Tibial nerve (tissue), 4 donors: ENCODE results near the gene AHRR.

Experiments
- CTCF ChIP-seq, 5 experiments: fragments of 200-600 bp in 3 of 5; fragments of 450-650 bp in 2 of 5; sonication (generic) in 3 of 5; IDR thresholded peaks; one replicate each; pipeline ENCODE4 v1.5.1; 2016 to 2019; ENCODE audit warnings: antibody characterized with exemption in 5 of 5, mild to moderate bottlenecking in 3 of 5, moderate library complexity in 2 of 5
- EP300 ChIP-seq, 2 donors: sonication (generic); formaldehyde crosslinking; IDR thresholded peaks; one replicate each; pipeline ENCODE4 v1.6.1; 2017; ENCODE audit warnings: antibody characterized with exemption in 2 of 2, mild to moderate bottlenecking in 1 of 2
- POLR2A ChIP-seq, 2 donors: fragments of 450-650 bp; IDR thresholded peaks; one replicate each; pipeline ENCODE4 v1.6.1; 2017; ENCODE audit warnings: antibody characterized with exemption in 2 of 2, mild to moderate bottlenecking in 2 of 2, moderate library complexity in 2 of 2

GRCh38 chr5:306011-306805 lies 15.3 kb upstream of the AHRR start:
- TF ChIP-seq CTCF (IDR thresholded peaks at IDR 0.05) (no peak), POLR2A (IDR thresholded peaks at IDR 0.05) (no peak), EP300 (IDR thresholded peaks at IDR 0.05) (no peak)
